ENCODE data around the gene NDUFA8.

The NDUFA8 gene

GRCh38 chr9:122119166-122119521, 40.4 kb downstream of the NDUFA8 start:
- DNase-seq: no peak

- DNase-seq: no peak
Observed at GRCh38 chr9:122118343-122119165, 41.0 kb downstream of the NDUFA8 start.

- DNase-seq: peak; percentile 18
Observed at GRCh38 chr9:122117241-122117640, 42.3 kb downstream of the NDUFA8 start.

- DNase-seq: no peak
Observed at GRCh38 chr9:122116448-122117173, 43.0 kb downstream of the NDUFA8 start.

GRCh38 chr9:122116040-122116439, 43.5 kb downstream of the NDUFA8 start:
- no peak for DNase-seq

GRCh38 chr9:122115176-122116035, 44.2 kb downstream of the NDUFA8 start:
- no peak for DNase-seq

- DNase-seq: no peak
Observed at GRCh38 chr9:122113574-122113973, 46.0 kb downstream of the NDUFA8 start.

- DNase-seq: no peak
Observed at GRCh38 chr9:122112238-122112637, 47.3 kb downstream of the NDUFA8 start.

- no peak for DNase-seq
Observed at GRCh38 chr9:122111413-122112085, 48.0 kb downstream of the NDUFA8 start.

- DNase-seq: no peak
Observed at GRCh38 chr9:122110100-122110833, 49.3 kb downstream of the NDUFA8 start.

- DNase-seq: no peak
Observed at GRCh38 chr9:122109035-122109813, 50.4 kb downstream of the NDUFA8 start.

- DNase-seq: no peak
Observed at GRCh38 chr9:122107291-122107805, 52.2 kb downstream of the NDUFA8 start.

GRCh38 chr9:122106576-122106975, 53.0 kb downstream of the NDUFA8 start:
- no peak for DNase-seq

GRCh38 chr9:122103985-122104384, 55.6 kb downstream of the NDUFA8 start:
- DNase-seq: no peak

GRCh38 chr9:122102156-122102555, 57.4 kb downstream of the NDUFA8 start:
- no peak for DNase-seq

GRCh38 chr9:122100756-122101155, 58.8 kb downstream of the NDUFA8 start:
- DNase-seq: no peak

GRCh38 chr9:122099271-122099869, 60.2 kb downstream of the NDUFA8 start:
- peak; percentile 93 for DNase-seq

GRCh38 chr9:122097679-122098315, 61.8 kb downstream of the NDUFA8 start:
- no peak for DNase-seq

GRCh38 chr9:122096620-122097415, 62.8 kb downstream of the NDUFA8 start:
- no peak for DNase-seq
